Measurements from ENCODE around the gene VAMP8.
"Not testable (repeated sequence)": the region's sequence is repeated elsewhere in the genome, so short reads cannot be mapped to it uniquely, and the experiment has no call there.

VAMP8 gene

GRCh38 chr2:85598594-85599340, 21.4 kb downstream of the VAMP8 start:
- no peak for DNase-seq (ENCODE audit: low read depth)

- DNase-seq (ENCODE audit: low read depth): no peak
Observed at GRCh38 chr2:85599468-85600234, 22.3 kb downstream of the VAMP8 start.

GRCh38 chr2:85600235-85600575, 22.8 kb downstream of the VAMP8 start:
- DNase-seq (ENCODE audit: low read depth): no peak

GRCh38 chr2:85600951-85601770, 23.8 kb downstream of the VAMP8 start:
- no peak for DNase-seq (ENCODE audit: low read depth)

GRCh38 chr2:85601771-85602475, 24.5 kb downstream of the VAMP8 start:
- no peak for DNase-seq (ENCODE audit: low read depth)

- no peak for DNase-seq (ENCODE audit: low read depth)
Observed at GRCh38 chr2:85602476-85603234, 25.3 kb downstream of the VAMP8 start, which contains the start of gene TMEM150A. Gene TMEM150A (minus strand): TSS chr2:85602698. CDS start chr2:85601948, 750 bp downstream.

- not testable (repeated sequence) for DNase-seq (ENCODE audit: low read depth)
Observed at GRCh38 chr2:85604133-85604444, 26.7 kb downstream of the VAMP8 start.

GRCh38 chr2:85604568-85605339, 27.4 kb downstream of the VAMP8 start:
- DNase-seq (ENCODE audit: low read depth): no peak

- DNase-seq (ENCODE audit: low read depth): peak; percentile 84
Observed at GRCh38 chr2:85605406-85606115, 28.2 kb downstream of the VAMP8 start.

- no peak for DNase-seq (ENCODE audit: low read depth)
Observed at GRCh38 chr2:85606116-85606455, 28.7 kb downstream of the VAMP8 start.

GRCh38 chr2:85607268-85608215, 30.2 kb downstream of the VAMP8 start:
- no peak for DNase-seq (ENCODE audit: low read depth)

- no peak for DNase-seq (ENCODE audit: low read depth)
Observed at GRCh38 chr2:85611217-85611704, 33.9 kb downstream of the VAMP8 start.

GRCh38 chr2:85611705-85612587, 34.6 kb downstream of the VAMP8 start, which contains the start of gene C2orf68:
Gene C2orf68 (minus strand): TSS chr2:85612066. CDS start chr2:85611984, 82 bp downstream.
- DNase-seq (ENCODE audit: low read depth): no peak

- no peak for DNase-seq (ENCODE audit: low read depth)
Observed at GRCh38 chr2:85613717-85614515, 36.5 kb downstream of the VAMP8 start.

- DNase-seq (ENCODE audit: low read depth): not testable (repeated sequence)
Observed at GRCh38 chr2:85614757-85615156, 37.4 kb downstream of the VAMP8 start.

GRCh38 chr2:85615413-85615728, 38.0 kb downstream of the VAMP8 start:
- DNase-seq (ENCODE audit: low read depth): no peak

GRCh38 chr2:85617723-85618122, 40.3 kb downstream of the VAMP8 start:
- DNase-seq (ENCODE audit: low read depth): not testable (repeated sequence)
